HG03095 (cell line): ENCODE data around the gene KLHL26.

Experiments
- ATAC-seq: cut with Tn5 transposase; IDR thresholded peaks from one replicate; pipeline ENCODE4 v1.9.1; 2021; ENCODE audit warnings: moderate library complexity; ENCODE audit not compliant: unreplicated experiment

Gene KLHL26

GRCh38 chr19:18710996-18711751, 74.3 kb downstream of the KLHL26 start:
- no peak for ATAC-seq

GRCh38 chr19:18711893-18712292, 75.1 kb downstream of the KLHL26 start:
- ATAC-seq = no peak

- no peak for ATAC-seq
Measured at GRCh38 chr19:18712981-18713380, 76.2 kb downstream of the KLHL26 start.

GRCh38 chr19:18713550-18714117, 76.8 kb downstream of the KLHL26 start:
- no peak for ATAC-seq

GRCh38 chr19:18715416-18715815, 78.6 kb downstream of the KLHL26 start:
- no peak for ATAC-seq

- ATAC-seq = no peak
Measured at GRCh38 chr19:18716857-18717256, 80.0 kb downstream of the KLHL26 start.

- no peak for ATAC-seq
Measured at GRCh38 chr19:18717601-18718000, 80.8 kb downstream of the KLHL26 start.

- no peak for ATAC-seq
Measured at GRCh38 chr19:18718015-18718526, 81.2 kb downstream of the KLHL26 start.

GRCh38 chr19:18718846-18719458, 82.1 kb downstream of the KLHL26 start:
- no peak for ATAC-seq

- ATAC-seq = no peak
Measured at GRCh38 chr19:18719541-18719940, 82.7 kb downstream of the KLHL26 start.
